Body of pancreas (tissue), 4 donors: Measurements from ENCODE around the gene MRTFA. TPM values are rescaled to one million over a fixed set of nuclear protein-coding genes. Genes with fewer than 3 reads are reported as not detected.

ENCODE experiments used
- ATAC-seq: fragments of 150-250 bp; one replicate; pipeline ENCODE4 v1.9.1; 2016
- DNase-seq, 4 donors: peaks; one replicate each; pipeline ENCODE4 v3.0.0-alpha.2; 2019
- H3K27ac ChIP-seq, 4 donors: fragments of 200-600 bp; sonication (generic); 1 replicate in 3 of 4; 2 replicates in 1 of 4; pipeline versions ENCODE4 v1.5.1 to v1.6.1; 2016 to 2019; ENCODE audit warnings: mild to moderate bottlenecking in 1 of 4, mixed read lengths in 1 of 4, moderate library complexity in 1 of 4
- H3K27me3 ChIP-seq, 2 donors: fragments of 200-600 bp; sonication (generic); one replicate each; pipeline ENCODE4 v1.6.0; 2016; ENCODE audit warnings: mild to moderate bottlenecking in 1 of 2
- H3K36me3 ChIP-seq, 2 donors: fragments of 200-600 bp; sonication (generic); replicated peaks in 1 of 2; 2 replicates each; pipeline ENCODE4 v1.5.1; 2016; ENCODE audit warnings: low read depth in 2 of 2; ENCODE audit not compliant: insufficient read depth in 1 of 2
- H3K4me1 ChIP-seq: fragments of 200-600 bp; sonication (generic); one replicate; pipeline ENCODE4 v1.6.0; 2016
- H3K4me3 ChIP-seq, 2 donors: fragments of 200-600 bp; sonication (generic); 1 replicate in 1 of 2; 2 replicates in 1 of 2; pipeline ENCODE4 v1.5.1; 2016 to 2019
- H3K9me3 ChIP-seq, 3 donors: fragments of 200-600 bp; sonication (generic); 1 replicate in 2 of 3; 2 replicates in 1 of 3; pipeline ENCODE4 v1.5.1; 2016
- CTCF ChIP-seq, 7 experiments: fragments of 450-650 bp in 4 of 7; fragments of 200-600 bp in 3 of 7; sonication (generic) in 3 of 7; IDR thresholded peaks; one replicate each; pipeline ENCODE4 v1.5.1; 2016 to 2019; ENCODE audit warnings: antibody characterized with exemption in 7 of 7
- POLR2A ChIP-seq, 3 donors: fragments of 450-650 bp; IDR thresholded peaks; one replicate each; pipeline ENCODE4 v1.6.1; 2016; ENCODE audit warnings: antibody characterized with exemption in 3 of 3, mild to moderate bottlenecking in 2 of 3
- whole genome bisulfite sequencing, 2 donors: methylation state at CpG; one replicate each; pipeline ENCODE4 v1.1.5; 2017; 5-methylcytosine and 5-hydroxymethylcytosine counted together
- intact Hi-C: fragments of 100-400 bp; cut with DNase I; formaldehyde crosslinking; loops from one replicate; pipeline ENCODE4 v1.15.1; 2023
- total RNA-seq, 2 donors: library from RNA; depleted of rRNA; stranded (reverse); fragments of >200 nt; gene quantifications; one replicate each; pipeline ENCODE4 v1.1.0, GENCODE V29; 2016

The MRTFA gene
- total RNA-seq, 2 donors from 2014 or later: 47.0 to 71.5 TPM

- intact Hi-C loops: no loop called here
- TF ChIP-seq CTCF (IDR thresholded peaks at IDR 0.05): no peak
- no peak for TF ChIP-seq POLR2A (IDR thresholded peaks at IDR 0.05)
- H3K9me3 ChIP-seq: no peaks in the 10 kb centered on the region
- H3K27ac ChIP-seq: no peak overlapping the region
- DNase-seq (no peak), ATAC-seq (no peak)
- 84 to 92% methylated on average over 15 to 23 of the region's 25 CpGs for WGBS, 2 donors
- H3K27me3 ChIP-seq: no peaks in the 10 kb centered on the region
- peaks cover 19 to 43% of the 10 kb centered on the region in 2 donors for H3K36me3 ChIP-seq
- H3K4me3 ChIP-seq: no peak overlapping the region
- H3K4me1 ChIP-seq: peaks cover 4% of the 10 kb centered on the region
These were observed 232.0 kb downstream of the MRTFA start for GRCh38 chr22:40404251-40405177.

GRCh38 chr22:40403651-40404050, 232.9 kb downstream of the MRTFA start:
- no peaks in the 10 kb centered on the region for H3K9me3 ChIP-seq
- 87 to 91% methylated on average over 7 of the region's 7 CpGs for WGBS, 2 donors
- peaks cover 17 to 35% of the 10 kb centered on the region in 2 donors for H3K36me3 ChIP-seq
- H3K27ac ChIP-seq: no peak overlapping the region
- no peaks in the 10 kb centered on the region for H3K27me3 ChIP-seq
- no peak for ATAC-seq
- no peak for DNase-seq
- no peak for TF ChIP-seq POLR2A (IDR thresholded peaks at IDR 0.05)
- no peak overlapping the region for H3K4me3 ChIP-seq
- intact Hi-C loops: no loop called here
- peaks cover 4% of the 10 kb centered on the region for H3K4me1 ChIP-seq

- no peak for TF ChIP-seq CTCF (IDR thresholded peaks at IDR 0.05)
- TF ChIP-seq POLR2A (IDR thresholded peaks at IDR 0.05): no peak
- peaks cover 4% of the 10 kb centered on the region for H3K4me1 ChIP-seq
- H3K36me3 ChIP-seq: peaks cover 17 to 31% of the 10 kb centered on the region in 2 donors
- DNase-seq (no peak), ATAC-seq (no peak)
- no peaks in the 10 kb centered on the region for H3K27me3 ChIP-seq
- H3K27ac ChIP-seq: no peak overlapping the region
- no peak overlapping the region for H3K4me3 ChIP-seq
- H3K9me3 ChIP-seq: no peaks in the 10 kb centered on the region
- intact Hi-C loops: no loop called here
- 87 to 92% methylated on average over 3 of the region's 3 CpGs for WGBS, 2 donors
These were observed 233.4 kb downstream of the MRTFA start for GRCh38 chr22:40403141-40403540.

- Histone ChIP-seq H3K9me3 (no peaks in the 10 kb centered on the region), H3K4me1 (peaks cover 12% of the 10 kb centered on the region), H3K27me3 (no peaks in the 10 kb centered on the region), H3K36me3 (peaks cover 12 to 26% of the 10 kb centered on the region in 2 donors), H3K27ac (no peak overlapping the region), H3K4me3 (no peak overlapping the region)
- ATAC-seq: no peak
- DNase-seq: no peak
- intact Hi-C loops: no loop called here
- 93 to 96% methylated on average over 8 of the region's 8 CpGs for WGBS, 2 donors
- TF ChIP-seq CTCF (IDR thresholded peaks at IDR 0.05) (no peak), POLR2A (IDR thresholded peaks at IDR 0.05) (no peak)
These were observed 234.5 kb downstream of the MRTFA start for GRCh38 chr22:40401981-40402406.

- no peak for TF ChIP-seq POLR2A (IDR thresholded peaks at IDR 0.05)
- TF ChIP-seq CTCF (IDR thresholded peaks at IDR 0.05): no peak
- peaks cover 17% of the 10 kb centered on the region for H3K4me1 ChIP-seq
- no peak overlapping the region for H3K4me3 ChIP-seq
- ATAC-seq (no peak), DNase-seq (peak in 3 of 4 donors; percentile 42 to 63 (median 45))
- H3K9me3 ChIP-seq: no peaks in the 10 kb centered on the region
- no peaks in the 10 kb centered on the region for H3K27me3 ChIP-seq
- WGBS, 2 donors: 64 to 65% methylated on average over 4 of the region's 4 CpGs
- intact Hi-C loops: no loop called here
- H3K36me3 ChIP-seq: peaks cover 12 to 21% of the 10 kb centered on the region in 2 donors
- peak overlapping the region in 1 of 4 donors; percentile 11 for H3K27ac ChIP-seq
These were observed 235.0 kb downstream of the MRTFA start for GRCh38 chr22:40401532-40401931.
